ENCODE data around the gene VCAN. TPM values are rescaled to one million over a fixed set of nuclear protein-coding genes. Genes with fewer than 3 reads are reported as not detected.

VCAN gene
- polyA plus RNA-seq, 1 experiment, result 38.0 TPM

- peak; percentile 86 for DNase-seq (ENCODE audit: low read depth)
- ChIA-PET CTCF (interaction anchor here (0.9 to 1.5 kb wide), 4 partner anchors 20 to 1126 kb away, joined by 3 to 5 read pairs (median 3); no protein-coding TSS in a partner anchor), POLR2A (no interaction called here)
- peaks cover 5% of the 10 kb centered on the region for H3K27me3 ChIP-seq (ENCODE audit: control insufficient read depth, insufficient read depth, low read length)
- H3K36me3 ChIP-seq (ENCODE audit: control insufficient read depth, insufficient read depth, low read length), result no peaks in the 10 kb centered on the region
- TF ChIP-seq CTCF (IDR thresholded peaks at IDR 0.05; ENCODE audit: insufficient read depth, low read depth, low read length), result no peak
- H3K4me3 ChIP-seq (ENCODE audit: low read depth, low read length), result peak overlapping the region; percentile 59
Observed at GRCh38 chr5:83475391-83475863, 3.9 kb downstream of the VCAN start.

DNA sequence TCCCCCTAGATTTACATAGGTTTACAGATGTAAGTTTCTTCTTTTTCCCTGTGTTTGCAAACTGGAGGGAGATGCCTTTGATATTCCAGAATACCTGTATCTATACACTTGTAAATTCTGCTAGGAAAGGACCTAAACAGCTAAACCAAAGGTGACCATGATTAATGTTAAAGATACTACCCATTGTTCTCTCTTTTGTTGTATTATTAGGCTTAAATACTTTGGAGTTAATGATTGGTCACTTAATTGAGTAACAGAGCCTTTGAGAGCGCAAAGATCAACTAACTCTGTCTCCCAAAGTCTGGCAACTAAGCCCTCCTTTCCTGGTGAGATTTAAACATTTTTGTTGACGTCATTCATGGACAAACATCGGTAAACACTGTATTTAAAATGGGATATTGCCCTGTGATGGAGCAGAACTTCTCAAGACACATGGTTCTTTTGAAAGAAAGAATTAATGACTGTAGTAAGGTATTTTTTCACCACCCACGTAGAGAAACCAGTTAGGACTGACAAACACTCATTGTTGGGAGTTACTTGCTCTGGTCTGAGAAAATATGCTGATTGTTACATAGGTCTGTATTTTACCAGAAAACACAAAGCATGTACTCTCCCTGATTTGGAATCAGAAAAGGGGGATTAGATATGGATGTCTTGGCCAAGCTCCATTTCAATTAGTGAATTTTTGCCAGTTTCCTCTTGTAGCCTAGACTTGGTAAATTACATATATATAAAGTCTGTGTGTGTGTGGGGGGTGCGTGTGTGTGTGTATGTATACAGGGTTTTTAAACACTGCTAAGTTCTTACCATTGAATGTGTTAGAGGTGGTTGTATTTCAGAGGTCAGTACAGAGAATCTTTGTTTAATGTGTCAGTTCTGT lies 4.6 kb downstream of the VCAN start:
- no peaks in the 10 kb centered on the region for H3K36me3 ChIP-seq (ENCODE audit: control insufficient read depth, insufficient read depth, low read length)
- H3K4me3 ChIP-seq (ENCODE audit: low read depth, low read length), result no peak overlapping the region
- POLR2A ChIA-PET, result no interaction called here
- no peak for TF ChIP-seq CTCF (IDR thresholded peaks at IDR 0.05; ENCODE audit: insufficient read depth, low read depth, low read length)
- no peak for DNase-seq (ENCODE audit: low read depth)
- H3K27me3 ChIP-seq (ENCODE audit: control insufficient read depth, insufficient read depth, low read length), result peaks cover 2% of the 10 kb centered on the region; the same call in 1 of the 2 replicates
- CTCF ChIA-PET, result interaction anchor here (1.0 to 1.5 kb wide), 3 partner anchors 88 to 1127 kb away, joined by 3 read pairs; no protein-coding TSS in a partner anchor

GRCh38 chr5:83482961-83483360 lies 11.4 kb downstream of the VCAN start:
- H3K36me3 ChIP-seq (ENCODE audit: control insufficient read depth, insufficient read depth, low read length), result no peaks in the 10 kb centered on the region
- no peak for TF ChIP-seq CTCF (IDR thresholded peaks at IDR 0.05; ENCODE audit: insufficient read depth, low read depth, low read length)
- ChIA-PET CTCF (interaction anchor here (1.6 kb wide), 1 partner anchor 10 kb away, joined by 3 read pairs; no protein-coding TSS in a partner anchor), POLR2A (no interaction called here)
- H3K4me3 ChIP-seq (ENCODE audit: low read depth, low read length), result no peak overlapping the region
- no peak for DNase-seq (ENCODE audit: low read depth)
- H3K27me3 ChIP-seq (ENCODE audit: control insufficient read depth, insufficient read depth, low read length), result no peaks in the 10 kb centered on the region

DNA sequence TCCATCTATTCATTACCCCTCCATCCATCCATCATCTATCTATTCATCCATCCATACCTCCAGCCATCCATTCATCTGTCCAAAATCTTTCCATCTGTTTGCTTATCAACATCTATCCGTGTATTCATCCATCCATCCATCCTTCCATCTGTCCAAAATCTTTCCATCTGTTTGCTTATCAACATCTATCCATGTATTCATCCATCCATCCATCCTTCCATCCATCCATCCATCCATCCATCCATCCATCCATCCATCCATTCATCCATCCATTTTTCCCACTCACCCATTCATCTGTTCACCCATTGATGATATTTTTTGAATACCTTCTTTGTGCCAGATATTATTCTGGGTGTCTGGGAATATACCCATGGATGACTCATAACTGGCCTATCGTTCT lies 12.8 kb downstream of the VCAN start:
- CTCF ChIA-PET, result interaction anchor here (1.6 kb wide), 1 partner anchor 8 kb away, joined by 3 read pairs; no protein-coding TSS in a partner anchor
- H3K27me3 ChIP-seq (ENCODE audit: control insufficient read depth, insufficient read depth, low read length), result no peaks in the 10 kb centered on the region
- no peak overlapping the region for H3K4me3 ChIP-seq (ENCODE audit: low read depth, low read length)
- DNase-seq (ENCODE audit: low read depth), result no peak
- POLR2A ChIA-PET, result no interaction called here
- TF ChIP-seq CTCF (IDR thresholded peaks at IDR 0.05; ENCODE audit: insufficient read depth, low read depth, low read length), result no peak
- no peaks in the 10 kb centered on the region for H3K36me3 ChIP-seq (ENCODE audit: control insufficient read depth, insufficient read depth, low read length)

GRCh38 chr5:83485842-83486241 lies 14.3 kb downstream of the VCAN start:
- no peak for DNase-seq (ENCODE audit: low read depth)
- Histone ChIP-seq H3K4me3 (ENCODE audit: low read depth, low read length) (no peak overlapping the region), H3K36me3 (ENCODE audit: control insufficient read depth, insufficient read depth, low read length) (no peaks in the 10 kb centered on the region), H3K27me3 (ENCODE audit: control insufficient read depth, insufficient read depth, low read length) (no peaks in the 10 kb centered on the region)
- TF ChIP-seq CTCF (IDR thresholded peaks at IDR 0.05; ENCODE audit: insufficient read depth, low read depth, low read length), result no peak
- CTCF ChIA-PET, result interaction anchor here (0.6 to 1.0 kb wide), 2 partner anchors 29 to 1174 kb away, joined by 3 read pairs; no protein-coding TSS in a partner anchor
- POLR2A ChIA-PET, result no interaction called here
